GM21825 (cell line): ENCODE data around the gene PLEKHG4.
A peak's percentile ranks its signal among the peaks of the same experiment; 100 is the strongest.

Experiments
- ATAC-seq: cut with Tn5 transposase; IDR thresholded peaks from one replicate; pipeline ENCODE4 v1.9.1; 2021; ENCODE audit warnings: mild to moderate bottlenecking, moderate library complexity; ENCODE audit not compliant: unreplicated experiment

The PLEKHG4 gene

GRCh38 chr16:67259705-67260104 lies 19.6 kb upstream of the PLEKHG4 start:
- ATAC-seq: no peak

- no peak for ATAC-seq
Measured at GRCh38 chr16:67260426-67261063, 18.8 kb upstream of the PLEKHG4 start.

GRCh38 chr16:67263201-67263600 lies 16.1 kb upstream of the PLEKHG4 start:
- no peak for ATAC-seq

GRCh38 chr16:67264277-67264676 lies 15.1 kb upstream of the PLEKHG4 start:
- no peak for ATAC-seq

- no peak for ATAC-seq
Measured at GRCh38 chr16:67264866-67265265, 14.5 kb upstream of the PLEKHG4 start.

- no peak for ATAC-seq
Measured at GRCh38 chr16:67265834-67266233, 13.5 kb upstream of the PLEKHG4 start.

GRCh38 chr16:67268136-67268579 lies 11.2 kb upstream of the PLEKHG4 start:
- no peak for ATAC-seq

- no peak for ATAC-seq
Measured at GRCh38 chr16:67269766-67270165, 9.6 kb upstream of the PLEKHG4 start.

GRCh38 chr16:67270931-67271338 lies 8.4 kb upstream of the PLEKHG4 start:
- no peak for ATAC-seq

GRCh38 chr16:67271446-67271845 lies 7.9 kb upstream of the PLEKHG4 start:
- no peak for ATAC-seq

- ATAC-seq: no peak
Measured at GRCh38 chr16:67275321-67275720, 4.0 kb upstream of the PLEKHG4 start.

GRCh38 chr16:67277294-67277998 lies 1.9 kb upstream of the PLEKHG4 start:
- no peak for ATAC-seq

GRCh38 chr16:67277999-67278772 lies 1.1 kb upstream of the PLEKHG4 start:
- ATAC-seq: no peak

- ATAC-seq: peak; percentile 30
Measured at GRCh38 chr16:67278773-67279295, 498 bp upstream of the PLEKHG4 start.

GRCh38 chr16:67280090-67281015 lies 1.0 kb downstream of the PLEKHG4 start:
- ATAC-seq: no peak

GRCh38 chr16:67281536-67282446 lies 2.5 kb downstream of the PLEKHG4 start:
- ATAC-seq: no peak

GRCh38 chr16:67282447-67282805 lies 3.1 kb downstream of the PLEKHG4 start:
- no peak for ATAC-seq

GRCh38 chr16:67283039-67283825 lies 3.9 kb downstream of the PLEKHG4 start:
- no peak for ATAC-seq
